ENCODE data around the gene NRXN3.

DNA sequence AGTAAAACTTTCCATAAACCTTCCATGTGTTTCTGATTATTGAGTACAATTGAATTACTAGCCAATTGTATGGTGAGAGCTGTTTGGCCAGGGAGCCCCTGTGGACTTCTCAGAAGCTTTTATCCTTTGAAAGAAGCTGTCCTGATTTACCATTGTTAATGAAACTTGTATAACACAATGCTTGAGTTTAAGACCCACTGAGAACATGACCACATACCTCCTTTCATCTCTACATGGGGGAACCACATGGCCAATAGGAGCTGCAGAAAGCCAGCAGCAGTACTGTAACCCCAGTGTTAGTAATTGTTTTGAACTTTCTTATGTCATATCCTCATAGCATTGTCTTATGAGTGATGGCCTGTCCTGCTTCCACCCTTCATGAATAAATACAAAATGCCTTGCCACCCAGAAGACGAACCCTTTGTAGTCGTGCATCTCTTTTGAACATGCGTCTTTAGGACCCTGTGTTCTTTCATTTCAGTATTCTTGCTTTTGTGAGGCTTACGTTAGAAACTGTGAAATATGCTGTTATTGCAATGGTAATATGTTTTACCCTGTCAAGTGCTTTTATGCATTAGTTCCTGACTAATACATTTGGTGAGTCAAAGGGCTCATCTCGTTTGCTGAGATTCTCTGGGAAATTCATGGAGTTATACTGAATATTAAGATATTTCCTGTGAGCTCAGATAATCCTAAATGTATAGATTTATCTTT is 815.7 kb downstream of the NRXN3 start:
- TF ChIP-seq CTCF (IDR thresholded peaks at IDR 0.05) (no peak), POLR2A (IDR thresholded peaks at IDR 0.05) (no peak)
